CD4-positive, alpha-beta T cell (primary cell): ENCODE measurements around the gene RNPEPL1. TPM values are rescaled to one million over a fixed set of nuclear protein-coding genes. Genes with fewer than 3 reads are reported as not detected.

ENCODE experiments used
- ATAC-seq: fragments of 200-7000 bp; cut with Tn5 transposase; one replicate; pipeline ENCODE4 v1.10.0; 2022; ENCODE audit warnings: mild to moderate bottlenecking; ENCODE audit not compliant: poor library complexity
- CTCF ChIA-PET: fragments of 350-600 bp; sonication (Branson Sonifier 250); formaldehyde crosslinking; loops from one replicate; lab custom pipeline; 2021; ENCODE audit warnings: antibody characterized with exemption, inconsistent platforms; lab: Charles Lee
- POLR2A ChIA-PET: fragments of 350-600 bp; sonication (Branson Sonifier 250); formaldehyde crosslinking; loops from one replicate; lab custom pipeline; 2021; ENCODE audit warnings: antibody characterized with exemption, inconsistent platforms; lab: Charles Lee
- DNase-seq, 14 experiments: peaks; one replicate each; pipeline ENCODE4 v3.0.0-alpha.2; 2013 to 2020; ENCODE audit warnings: mixed read lengths in 2 of 14
- H3K27ac ChIP-seq, 2 donors: one replicate each; pipeline versions ENCODE4 v1.5.1 to v1.7.0; 2013; ENCODE audit warnings: low read length in 2 of 2, low read depth in 1 of 2, mild to moderate bottlenecking in 1 of 2
- H3K27me3 ChIP-seq, 2 experiments: 1 replicate in 1 of 2; 2 replicates in 1 of 2; pipeline versions ENCODE4 v1.6.1 to v1.7.0; 2013; ENCODE audit warnings: low read length in 2 of 2, control low read depth in 1 of 2, mild to moderate bottlenecking in 1 of 2, moderate library complexity in 1 of 2; ENCODE audit not compliant: insufficient read depth in 2 of 2, control insufficient read depth in 1 of 2
- H3K36me3 ChIP-seq: one replicate; pipeline ENCODE4 v1.6.1; 2013; ENCODE audit warnings: low read length, control low read depth; ENCODE audit not compliant: insufficient read depth
- H3K4me1 ChIP-seq: one replicate; pipeline ENCODE4 v1.6.1; 2013; ENCODE audit warnings: low read length, control low read depth; ENCODE audit not compliant: insufficient read depth
- H3K4me3 ChIP-seq: one replicate; pipeline ENCODE4 v1.5.1; 2013; ENCODE audit warnings: mild to moderate bottlenecking, low read length, moderate library complexity
- H3K9me3 ChIP-seq, 2 experiments: 1 replicate in 1 of 2; 2 replicates in 1 of 2; pipeline versions ENCODE4 v1.6.1 to v1.7.0; 2013; ENCODE audit warnings: low read length in 2 of 2, mild to moderate bottlenecking in 2 of 2, control low read depth in 1 of 2, moderate library complexity in 1 of 2; ENCODE audit not compliant: control insufficient read depth in 1 of 2, insufficient read depth in 1 of 2
- H3K27ac Mint-ChIP-seq: one replicate; pipeline ENCODE4 v1.8.0; 2020; ENCODE audit warnings: mixed read lengths
- H3K27me3 Mint-ChIP-seq: one replicate; pipeline ENCODE4 v1.8.0; 2021; ENCODE audit warnings: mixed read lengths
- H3K36me3 Mint-ChIP-seq: one replicate; pipeline ENCODE4 v1.8.0; 2021; ENCODE audit warnings: low read depth, mixed read lengths
- H3K4me1 Mint-ChIP-seq: one replicate; pipeline ENCODE4 v1.8.0; 2021; ENCODE audit warnings: low read depth, mixed read lengths
- H3K4me3 Mint-ChIP-seq: one replicate; pipeline ENCODE4 v1.8.0; 2020; ENCODE audit warnings: mild to moderate bottlenecking, mixed read lengths
- H3K9me3 Mint-ChIP-seq: one replicate; pipeline ENCODE4 v1.8.0; 2020; ENCODE audit warnings: mixed read lengths
- intact Hi-C, 2 experiments: fragments of 100-400 bp; cut with DNase I in 1 of 2; cut with micrococcal nuclease in 1 of 2; formaldehyde crosslinking; loops; one replicate each; pipeline versions ENCODE4 v1.15.1 to v1.9.0; 2023 to 2025; cut with DNase I, micrococcal nuclease
- total RNA-seq, 174 experiments: library from RNA in 2 of 174; stranded (reverse) in 2 of 174; gene quantifications; one replicate each; pipeline ENCODE4 v1.2.3 and lab custom pipeline; 2021 to 2026
- TF ChIP-seq, protein P1 (sequence below): fragments of 200-600 bp; IDR thresholded peaks from one replicate; pipeline ENCODE4 v1.8.0; 2022; ENCODE audit warnings: antibody characterized with exemption, mild to moderate bottlenecking

The RNPEPL1 gene
- total RNA-seq, 2 experiments from 2014 or later, result 73.0 to 78.8 TPM

DNA sequence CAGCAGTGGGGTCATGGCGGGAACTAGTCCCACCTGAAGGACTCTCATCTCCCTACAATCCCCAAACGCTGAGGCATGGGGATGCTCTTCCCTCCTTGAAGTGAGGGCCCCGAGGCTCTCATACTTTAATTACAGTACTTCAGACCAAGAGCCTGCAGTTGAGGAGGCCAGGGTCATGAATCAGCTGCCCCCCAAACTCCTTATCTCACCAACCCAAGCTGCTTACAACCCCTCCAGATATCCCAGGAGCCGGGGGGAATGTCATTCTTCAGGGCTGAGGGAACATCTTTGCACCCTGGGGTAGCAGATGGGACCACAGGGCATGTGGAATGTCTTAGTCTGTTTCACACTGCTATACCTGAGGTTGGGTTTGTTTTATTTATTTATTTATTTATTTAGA, 15.5 kb downstream of the RNPEPL1 start:
- peaks cover 63% of the 10 kb centered on the region for H3K4me1 ChIP-seq
- peaks cover 62% of the 10 kb centered on the region for H3K4me1 Mint-ChIP-seq
- no peaks in the 10 kb centered on the region for H3K9me3 Mint-ChIP-seq
- ATAC-seq (no peak), DNase-seq (no peak)
- no peaks in the 10 kb centered on the region for H3K27me3 Mint-ChIP-seq
- intact Hi-C loops, result loop anchor here in 1 of 2 experiments (2.0 to 10.0 kb wide), 4 partner anchors 251 to 1051 kb away; partner anchors contain the start of genes ATG4B, MTERF4, STK25 and THAP4
- no peak overlapping the region for H3K4me3 ChIP-seq
- POLR2A ChIA-PET, result interaction anchor here (6.1 kb wide), 1 partner anchor 17 kb away, joined by 224 read pairs; the partner anchor contains the start of gene RNPEPL1
- no peaks in the 10 kb centered on the region for H3K27me3 ChIP-seq
- no peak overlapping the region for H3K27ac ChIP-seq
- no peak overlapping the region for H3K4me3 Mint-ChIP-seq
- TF ChIP-seq, protein P1, sequence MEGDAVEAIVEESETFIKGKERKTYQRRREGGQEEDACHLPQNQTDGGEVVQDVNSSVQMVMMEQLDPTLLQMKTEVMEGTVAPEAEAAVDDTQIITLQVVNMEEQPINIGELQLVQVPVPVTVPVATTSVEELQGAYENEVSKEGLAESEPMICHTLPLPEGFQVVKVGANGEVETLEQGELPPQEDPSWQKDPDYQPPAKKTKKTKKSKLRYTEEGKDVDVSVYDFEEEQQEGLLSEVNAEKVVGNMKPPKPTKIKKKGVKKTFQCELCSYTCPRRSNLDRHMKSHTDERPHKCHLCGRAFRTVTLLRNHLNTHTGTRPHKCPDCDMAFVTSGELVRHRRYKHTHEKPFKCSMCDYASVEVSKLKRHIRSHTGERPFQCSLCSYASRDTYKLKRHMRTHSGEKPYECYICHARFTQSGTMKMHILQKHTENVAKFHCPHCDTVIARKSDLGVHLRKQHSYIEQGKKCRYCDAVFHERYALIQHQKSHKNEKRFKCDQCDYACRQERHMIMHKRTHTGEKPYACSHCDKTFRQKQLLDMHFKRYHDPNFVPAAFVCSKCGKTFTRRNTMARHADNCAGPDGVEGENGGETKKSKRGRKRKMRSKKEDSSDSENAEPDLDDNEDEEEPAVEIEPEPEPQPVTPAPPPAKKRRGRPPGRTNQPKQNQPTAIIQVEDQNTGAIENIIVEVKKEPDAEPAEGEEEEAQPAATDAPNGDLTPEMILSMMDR, result no peak
- H3K36me3 Mint-ChIP-seq, result peaks cover 48% of the 10 kb centered on the region
- H3K9me3 ChIP-seq, result no peaks in the 10 kb centered on the region
- H3K36me3 ChIP-seq, result peaks cover 1% of the 10 kb centered on the region
- no peak overlapping the region for H3K27ac Mint-ChIP-seq
- CTCF ChIA-PET, result no interaction called here

DNA sequence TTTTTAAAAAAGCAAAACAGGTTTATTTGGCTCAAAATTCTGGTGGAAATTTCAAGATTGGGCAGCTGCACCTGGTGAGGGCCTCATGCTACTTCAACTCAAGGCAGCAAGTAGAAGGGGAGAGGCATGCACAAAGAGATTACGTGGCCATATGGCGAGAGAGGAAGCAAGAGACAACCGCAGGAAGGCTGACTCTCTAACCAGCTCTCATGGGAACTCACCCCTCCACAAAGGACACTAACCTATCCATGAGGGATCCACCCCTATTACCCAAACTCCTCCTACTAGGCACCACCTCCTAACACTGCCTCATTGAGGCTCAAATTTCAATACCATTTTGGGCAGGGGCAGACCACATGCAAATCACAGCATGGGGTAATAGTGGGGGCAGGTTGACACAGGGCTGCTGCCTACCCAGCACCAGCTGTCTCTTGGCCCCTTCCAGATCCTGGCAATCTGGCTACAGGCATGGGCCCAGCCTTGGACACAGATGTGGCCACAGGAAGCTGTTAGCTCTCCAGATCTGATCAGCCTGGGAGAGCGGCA, 16.3 kb downstream of the RNPEPL1 start:
- H3K9me3 ChIP-seq, result no peaks in the 10 kb centered on the region
- ChIA-PET CTCF (interaction anchor here (1.4 to 3.4 kb wide), 2 partner anchors 19 to 28 kb away, joined by 5 to 40 read pairs; partner anchors contain the start of gene RNPEPL1), POLR2A (interaction anchor here (6.1 kb wide), 1 partner anchor 18 kb away, joined by 224 read pairs; the partner anchor contains the start of gene RNPEPL1)
- Mint-ChIP-seq H3K4me1 (peaks cover 58% of the 10 kb centered on the region), H3K27ac (peak overlapping the region; percentile 63), H3K4me3 (peak overlapping the region; percentile 95), H3K36me3 (peaks cover 48% of the 10 kb centered on the region), H3K9me3 (no peaks in the 10 kb centered on the region), H3K27me3 (no peaks in the 10 kb centered on the region)
- H3K36me3 ChIP-seq, result peaks cover 6% of the 10 kb centered on the region
- H3K4me1 ChIP-seq, result peaks cover 62% of the 10 kb centered on the region
- H3K4me3 ChIP-seq, result no peak overlapping the region
- intact Hi-C loops, result loop anchor here in 1 of 2 experiments (1.0 to 10.0 kb wide), 9 partner anchors 15 to 1103 kb away; partner anchors contain the start of genes ATG4B, DTYMK, GPC1 and MTERF4
- H3K27ac ChIP-seq, result no peak overlapping the region
- peak in 2 of 14 experiments; percentile 37 to 61 for DNase-seq
- TF ChIP-seq, protein P1, result no peak
- ATAC-seq, result no peak
- no peaks in the 10 kb centered on the region for H3K27me3 ChIP-seq

DNA sequence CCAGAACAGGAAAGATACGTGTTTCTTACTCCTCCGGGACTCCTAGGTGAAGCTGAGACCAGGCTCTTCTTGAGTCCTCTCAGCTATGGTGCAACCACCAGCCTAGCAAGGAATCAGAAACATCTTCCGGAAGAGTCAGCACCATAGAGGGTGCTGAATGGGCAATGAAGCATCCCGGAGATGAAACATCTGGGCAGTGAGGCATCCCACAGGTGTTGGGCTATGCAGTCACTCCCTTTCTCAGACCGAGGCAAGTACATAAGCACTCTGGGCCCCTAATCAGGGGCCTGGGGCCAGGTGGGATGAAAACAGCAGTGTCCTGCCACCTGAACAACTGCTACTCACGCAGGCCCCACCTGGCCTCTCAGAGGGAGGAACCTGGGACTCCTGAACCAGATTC, 16.8 kb downstream of the RNPEPL1 start:
- peaks cover 11% of the 10 kb centered on the region for H3K36me3 ChIP-seq
- H3K27ac ChIP-seq, result no peak overlapping the region
- H3K27me3 Mint-ChIP-seq, result no peaks in the 10 kb centered on the region
- H3K27ac Mint-ChIP-seq, result peak overlapping the region; percentile 90
- no peaks in the 10 kb centered on the region for H3K9me3 Mint-ChIP-seq
- TF ChIP-seq, protein P1, result no peak
- H3K4me1 ChIP-seq, result peaks cover 56% of the 10 kb centered on the region
- peak overlapping the region; percentile 65 for H3K4me3 ChIP-seq
- intact Hi-C loops, result loop anchor here in 1 of 2 experiments (1.0 to 10.0 kb wide), 9 partner anchors 16 to 1102 kb away; partner anchors contain the start of genes ATG4B, DTYMK, GPC1 and MTERF4
- ATAC-seq (no peak), DNase-seq (no peak)
- H3K36me3 Mint-ChIP-seq, result peaks cover 44% of the 10 kb centered on the region
- ChIA-PET CTCF (interaction anchor here (1.4 to 3.6 kb wide), 5 partner anchors 16 to 71 kb away, joined by 5 to 40 read pairs (median 11); partner anchors contain the start of genes DUSP28 and RNPEPL1), POLR2A (interaction anchor here (2.5 to 6.1 kb wide), 4 partner anchors 8 to 37 kb away, joined by 16 to 224 read pairs (median 70); partner anchors contain the start of genes DUSP28 and RNPEPL1)
- H3K4me3 Mint-ChIP-seq, result peak overlapping the region; percentile 95
- H3K9me3 ChIP-seq, result no peaks in the 10 kb centered on the region
- H3K4me1 Mint-ChIP-seq, result peaks cover 52% of the 10 kb centered on the region
- no peaks in the 10 kb centered on the region for H3K27me3 ChIP-seq
